Panc1 (cell line): Measurements from ENCODE around the gene GNLY. TPM values are rescaled to one million over a fixed set of nuclear protein-coding genes. Genes with fewer than 3 reads are reported as not detected.
"Not testable (repeated sequence)": the region's sequence is repeated elsewhere in the genome, so short reads cannot be mapped to it uniquely, and the experiment has no call there.

ENCODE experiments used
- ATAC-seq: fragments of 200-7000 bp; cut with Tn5 transposase; 2 replicates; pipeline ENCODE4 v1.9.1; 2020; ENCODE audit warnings: mild to moderate bottlenecking, moderate library complexity
- BruUV-seq: library from RNA; stranded (reverse); fragments of 400-500 nt; replicated peaks from 2 replicates; lab custom pipeline; 2021; lab: Mats Ljungman, UMichigan
- CTCF ChIA-PET: fragments of 300-600 bp; sonication (Branson Sonifier 250); formaldehyde crosslinking; loops from one replicate; lab custom pipeline; 2022; ENCODE audit warnings: antibody characterized with exemption; lab: Charles Lee
- POLR2A ChIA-PET: fragments of 300-600 bp; sonication (Branson Sonifier 250); formaldehyde crosslinking; loops from one replicate; lab custom pipeline; 2022; ENCODE audit warnings: antibody characterized with exemption; lab: Charles Lee
- DNase-seq: peaks from one replicate; pipeline ENCODE4 v3.0.0-alpha.2; 2010; ENCODE audit warnings: low read depth, low spot score
- H3K27ac ChIP-seq: 2 replicates; pipeline ENCODE4 v1.5.1; 2011; ENCODE audit warnings: mild to moderate bottlenecking, low read length, inconsistent platforms
- H3K27me3 ChIP-seq: fragments of 200-500 bp; sonication (Bioruptor generic); 2 replicates; pipeline ENCODE4 v1.6.0; 2014; ENCODE audit warnings: low read length, inconsistent platforms; ENCODE audit not compliant: control insufficient read depth, insufficient read depth
- H3K36me3 ChIP-seq: fragments of 200-500 bp; sonication (Bioruptor generic); 2 replicates; pipeline ENCODE4 v1.5.1; 2014; ENCODE audit warnings: inconsistent platforms, mild to moderate bottlenecking, low read length, moderate library complexity; ENCODE audit not compliant: control insufficient read depth, insufficient read depth
- H3K4me1 ChIP-seq: 2 replicates; pipeline ENCODE4 v1.5.1; 2011; ENCODE audit warnings: inconsistent platforms, mild to moderate bottlenecking, low read length, moderate library complexity; ENCODE audit not compliant: control insufficient read depth, insufficient read depth
- H3K4me3 ChIP-seq, 2 experiments: 2 replicates each; pipeline ENCODE4 v1.5.1; 2011 to 2012; ENCODE audit warnings: low read depth in 2 of 2, low read length in 2 of 2, mild to moderate bottlenecking in 2 of 2, inconsistent platforms in 1 of 2, moderate library complexity in 1 of 2
- H3K9me3 ChIP-seq: fragments of 200-500 bp; sonication (Bioruptor generic); 2 replicates; pipeline ENCODE4 v1.5.1; 2014; ENCODE audit warnings: low read depth, mild to moderate bottlenecking, inconsistent platforms, low read length, moderate library complexity; ENCODE audit not compliant: control insufficient read depth, insufficient read depth
- POLR2AphosphoS5 ChIP-seq: IDR thresholded peaks from 2 replicates; pipeline ENCODE4 v1.6.1; 2012; ENCODE audit warnings: mild to moderate bottlenecking, low read depth, low read length, moderate library complexity
- SIN3A ChIP-seq: IDR thresholded peaks from 2 replicates; pipeline ENCODE4 v1.6.1; 2012; ENCODE audit warnings: low read depth, mild to moderate bottlenecking, low read length, moderate library complexity, borderline replicate concordance; ENCODE audit not compliant: insufficient read depth
- TCF7L2 ChIP-seq: IDR thresholded peaks from 2 replicates; pipeline ENCODE4 v1.6.1; 2011; ENCODE audit warnings: mild to moderate bottlenecking, low read depth, low read length, inconsistent platforms
- in situ Hi-C: cut with HindIII; loops from 2 replicates; pipeline ENCODE4 v1.10.0; 2016; ENCODE audit warnings: low sequenced_read_pairs, low pct_unique_long_range_greater_than_20kb
- intact Hi-C: fragments of 100-400 bp; cut with micrococcal nuclease; formaldehyde crosslinking; loops from one replicate; pipeline ENCODE4 v1.10.0; 2022; ENCODE audit not compliant: unreplicated experiment
- total RNA-seq: library from RNA; stranded (reverse); gene quantifications from one replicate; pipeline ENCODE4 v1.2.1, GENCODE V29; 2021; ENCODE audit not compliant: unreplicated experiment
- TF ChIP-seq, protein P1 (sequence below): fragments of 450-650 bp; IDR thresholded peaks from 2 replicates; pipeline ENCODE4 v1.5.1; 2017; ENCODE audit warnings: mild to moderate bottlenecking
- TF ChIP-seq, protein P2 (sequence below), 2 experiments: IDR thresholded peaks; 2 replicates each; pipeline ENCODE4 v1.6.1; 2011 to 2012; ENCODE audit warnings: low read depth in 2 of 2, control low read depth in 1 of 2, low read length in 1 of 2, mild to moderate bottlenecking in 1 of 2, moderate library complexity in 1 of 2; ENCODE audit not compliant: insufficient read depth in 1 of 2

GNLY gene
- total RNA-seq, 1 experiment from 2014 or later = not detected

DNA sequence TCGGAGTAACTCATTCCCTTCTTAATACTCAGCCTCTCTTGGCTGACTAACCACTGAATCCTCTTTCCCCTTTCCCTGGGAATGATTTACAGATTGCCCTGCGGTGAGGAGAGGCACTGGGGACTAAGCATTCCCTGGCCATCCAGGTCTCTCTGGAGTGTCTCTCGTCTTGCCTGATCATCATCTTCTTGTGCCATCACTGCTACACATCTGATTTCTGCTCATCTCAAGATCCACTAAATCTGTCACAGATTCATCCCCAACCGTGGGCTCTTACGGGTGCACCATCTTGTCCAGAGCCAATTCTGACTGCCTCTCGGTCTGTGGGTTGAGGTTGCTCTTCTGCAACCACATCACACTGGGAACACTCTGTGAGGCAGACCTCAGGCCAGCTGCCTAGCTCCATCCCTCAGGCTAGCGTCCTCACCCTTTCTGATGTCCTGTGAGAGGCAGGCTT, 38.2 kb upstream of the GNLY start:
- H3K36me3 ChIP-seq = no peaks in the 10 kb centered on the region

DNA sequence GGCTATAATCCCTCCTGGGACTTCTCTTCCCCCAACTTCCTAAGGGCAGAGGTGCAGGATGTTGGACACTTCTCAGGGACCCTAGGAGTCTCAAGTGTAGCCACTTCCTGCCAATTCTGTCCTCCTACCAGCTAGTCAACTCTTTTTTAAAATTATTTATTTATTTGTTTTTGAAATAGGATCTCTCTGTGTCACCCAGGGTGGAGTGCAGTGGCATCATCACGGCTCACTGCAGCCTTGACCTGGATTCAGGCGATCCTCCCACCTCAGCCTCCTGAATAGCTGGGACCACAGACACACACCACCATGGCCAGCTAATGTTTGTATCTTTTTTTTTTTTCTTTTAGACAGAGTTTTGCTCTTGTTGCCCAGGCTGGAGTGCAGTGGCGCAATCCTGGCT, 37.7 kb upstream of the GNLY start:
- Histone ChIP-seq H3K4me1 (no peaks in the 10 kb centered on the region), H3K36me3 (no peaks in the 10 kb centered on the region), H3K4me3 (no peak overlapping the region), H3K27ac (no peak overlapping the region), H3K27me3 (no peaks in the 10 kb centered on the region), H3K9me3 (no peaks in the 10 kb centered on the region)
- intact Hi-C loops = no loop called here
- CTCF ChIA-PET = interaction anchor here (0.7 kb wide), 1 partner anchor 8 kb away, joined by 3 read pairs; no protein-coding TSS in a partner anchor
- no peak for ATAC-seq
- BruUV-seq = no TSS peak
- DNase-seq = no peak
- in situ Hi-C loops = loop anchor here (5.0 kb wide), 1 partner anchor 51 kb away; no protein-coding TSS in a partner anchor
- POLR2A ChIA-PET = no interaction called here
- no peak for TF ChIP-seq TCF7L2
- TF ChIP-seq POLR2AphosphoS5 = no peak
- TF ChIP-seq, protein P1, sequence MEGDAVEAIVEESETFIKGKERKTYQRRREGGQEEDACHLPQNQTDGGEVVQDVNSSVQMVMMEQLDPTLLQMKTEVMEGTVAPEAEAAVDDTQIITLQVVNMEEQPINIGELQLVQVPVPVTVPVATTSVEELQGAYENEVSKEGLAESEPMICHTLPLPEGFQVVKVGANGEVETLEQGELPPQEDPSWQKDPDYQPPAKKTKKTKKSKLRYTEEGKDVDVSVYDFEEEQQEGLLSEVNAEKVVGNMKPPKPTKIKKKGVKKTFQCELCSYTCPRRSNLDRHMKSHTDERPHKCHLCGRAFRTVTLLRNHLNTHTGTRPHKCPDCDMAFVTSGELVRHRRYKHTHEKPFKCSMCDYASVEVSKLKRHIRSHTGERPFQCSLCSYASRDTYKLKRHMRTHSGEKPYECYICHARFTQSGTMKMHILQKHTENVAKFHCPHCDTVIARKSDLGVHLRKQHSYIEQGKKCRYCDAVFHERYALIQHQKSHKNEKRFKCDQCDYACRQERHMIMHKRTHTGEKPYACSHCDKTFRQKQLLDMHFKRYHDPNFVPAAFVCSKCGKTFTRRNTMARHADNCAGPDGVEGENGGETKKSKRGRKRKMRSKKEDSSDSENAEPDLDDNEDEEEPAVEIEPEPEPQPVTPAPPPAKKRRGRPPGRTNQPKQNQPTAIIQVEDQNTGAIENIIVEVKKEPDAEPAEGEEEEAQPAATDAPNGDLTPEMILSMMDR = no peak
- no peak for TF ChIP-seq SIN3A
- TF ChIP-seq, protein P2, sequence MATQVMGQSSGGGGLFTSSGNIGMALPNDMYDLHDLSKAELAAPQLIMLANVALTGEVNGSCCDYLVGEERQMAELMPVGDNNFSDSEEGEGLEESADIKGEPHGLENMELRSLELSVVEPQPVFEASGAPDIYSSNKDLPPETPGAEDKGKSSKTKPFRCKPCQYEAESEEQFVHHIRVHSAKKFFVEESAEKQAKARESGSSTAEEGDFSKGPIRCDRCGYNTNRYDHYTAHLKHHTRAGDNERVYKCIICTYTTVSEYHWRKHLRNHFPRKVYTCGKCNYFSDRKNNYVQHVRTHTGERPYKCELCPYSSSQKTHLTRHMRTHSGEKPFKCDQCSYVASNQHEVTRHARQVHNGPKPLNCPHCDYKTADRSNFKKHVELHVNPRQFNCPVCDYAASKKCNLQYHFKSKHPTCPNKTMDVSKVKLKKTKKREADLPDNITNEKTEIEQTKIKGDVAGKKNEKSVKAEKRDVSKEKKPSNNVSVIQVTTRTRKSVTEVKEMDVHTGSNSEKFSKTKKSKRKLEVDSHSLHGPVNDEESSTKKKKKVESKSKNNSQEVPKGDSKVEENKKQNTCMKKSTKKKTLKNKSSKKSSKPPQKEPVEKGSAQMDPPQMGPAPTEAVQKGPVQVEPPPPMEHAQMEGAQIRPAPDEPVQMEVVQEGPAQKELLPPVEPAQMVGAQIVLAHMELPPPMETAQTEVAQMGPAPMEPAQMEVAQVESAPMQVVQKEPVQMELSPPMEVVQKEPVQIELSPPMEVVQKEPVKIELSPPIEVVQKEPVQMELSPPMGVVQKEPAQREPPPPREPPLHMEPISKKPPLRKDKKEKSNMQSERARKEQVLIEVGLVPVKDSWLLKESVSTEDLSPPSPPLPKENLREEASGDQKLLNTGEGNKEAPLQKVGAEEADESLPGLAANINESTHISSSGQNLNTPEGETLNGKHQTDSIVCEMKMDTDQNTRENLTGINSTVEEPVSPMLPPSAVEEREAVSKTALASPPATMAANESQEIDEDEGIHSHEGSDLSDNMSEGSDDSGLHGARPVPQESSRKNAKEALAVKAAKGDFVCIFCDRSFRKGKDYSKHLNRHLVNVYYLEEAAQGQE (IDR thresholded peaks at IDR 0.05; ENCODE audit: insufficient read depth in 1 of 2, low read depth in 2 of 2, low read length in 1 of 2) = no peak

More for the DNA sequence above, 38.2 kb upstream of the GNLY start:
- H3K4me1 ChIP-seq = no peaks in the 10 kb centered on the region
- ChIA-PET POLR2A (no interaction called here), CTCF (no interaction called here)
- no peak for ATAC-seq
- no peak overlapping the region for H3K4me3 ChIP-seq
- intact Hi-C loops = no loop called here
- H3K9me3 ChIP-seq = no peaks in the 10 kb centered on the region
- H3K27ac ChIP-seq = no peak overlapping the region
- BruUV-seq = no TSS peak
- H3K27me3 ChIP-seq = no peaks in the 10 kb centered on the region
- no peak for TF ChIP-seq TCF7L2
- TF ChIP-seq, protein P2 (IDR thresholded peaks at IDR 0.05; ENCODE audit: insufficient read depth in 1 of 2, low read depth in 2 of 2, low read length in 1 of 2) = no peak
- TF ChIP-seq SIN3A = no peak
- TF ChIP-seq POLR2AphosphoS5 = no peak
- TF ChIP-seq, protein P1 = no peak
- in situ Hi-C loops = loop anchor here (5.0 kb wide), 1 partner anchor 51 kb away; no protein-coding TSS in a partner anchor
- no peak for DNase-seq

DNA sequence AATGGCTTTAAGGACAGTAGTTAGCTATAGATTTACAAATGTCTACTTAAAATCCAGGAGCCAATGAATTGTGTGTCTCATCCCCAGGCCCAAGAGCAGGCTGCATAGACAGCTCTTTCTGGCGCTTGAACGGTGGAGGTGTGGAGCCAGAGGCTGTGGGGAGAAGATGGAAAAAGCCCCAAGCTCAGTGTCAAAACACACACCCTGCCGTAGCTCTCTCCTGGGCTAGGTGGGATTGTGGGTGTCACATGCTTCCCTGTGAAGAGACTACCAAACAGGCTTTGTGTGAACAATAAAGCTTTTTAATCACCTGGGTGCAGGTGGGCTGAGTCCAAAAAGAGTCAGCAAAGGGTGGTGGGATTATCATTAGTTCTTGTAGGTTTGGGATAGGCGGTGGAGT, 36.8 kb upstream of the GNLY start:
- H3K27ac ChIP-seq, intact Hi-C loops, H3K36me3 ChIP-seq, ATAC-seq, H3K9me3 ChIP-seq, DNase-seq, BruUV-seq, H3K4me3 ChIP-seq, H3K27me3 ChIP-seq, POLR2A ChIA-PET, H3K4me1 ChIP-seq: not testable (repeated sequence)
- CTCF ChIA-PET = interaction anchor here (0.7 kb wide), 1 partner anchor 9 kb away, joined by 3 read pairs; no protein-coding TSS in a partner anchor
- in situ Hi-C loops = loop anchor here (5.0 kb wide), 1 partner anchor 50 kb away; no protein-coding TSS in a partner anchor
